ENCODE measurements around the gene COL26A1.

DNA sequence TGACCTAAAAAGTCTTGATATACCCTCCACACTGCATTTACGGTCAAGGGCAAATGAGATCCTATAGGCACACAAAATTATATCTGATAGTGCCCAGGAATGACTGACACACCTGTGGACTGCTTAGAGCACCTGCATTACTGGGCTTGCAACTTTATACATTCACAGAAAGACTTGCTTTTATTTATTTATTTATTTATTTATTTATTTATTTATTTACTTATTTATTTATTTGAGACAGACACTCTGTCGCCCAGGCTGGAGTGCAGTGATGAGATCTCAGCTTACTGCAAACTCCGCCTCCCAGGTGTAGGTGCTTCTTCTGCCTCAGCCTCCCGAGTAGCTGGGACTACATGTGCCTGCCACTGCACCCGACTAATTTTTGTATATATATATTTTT lies 34.5 kb upstream of the COL26A1 start:
- TF ChIP-seq, protein P1, sequence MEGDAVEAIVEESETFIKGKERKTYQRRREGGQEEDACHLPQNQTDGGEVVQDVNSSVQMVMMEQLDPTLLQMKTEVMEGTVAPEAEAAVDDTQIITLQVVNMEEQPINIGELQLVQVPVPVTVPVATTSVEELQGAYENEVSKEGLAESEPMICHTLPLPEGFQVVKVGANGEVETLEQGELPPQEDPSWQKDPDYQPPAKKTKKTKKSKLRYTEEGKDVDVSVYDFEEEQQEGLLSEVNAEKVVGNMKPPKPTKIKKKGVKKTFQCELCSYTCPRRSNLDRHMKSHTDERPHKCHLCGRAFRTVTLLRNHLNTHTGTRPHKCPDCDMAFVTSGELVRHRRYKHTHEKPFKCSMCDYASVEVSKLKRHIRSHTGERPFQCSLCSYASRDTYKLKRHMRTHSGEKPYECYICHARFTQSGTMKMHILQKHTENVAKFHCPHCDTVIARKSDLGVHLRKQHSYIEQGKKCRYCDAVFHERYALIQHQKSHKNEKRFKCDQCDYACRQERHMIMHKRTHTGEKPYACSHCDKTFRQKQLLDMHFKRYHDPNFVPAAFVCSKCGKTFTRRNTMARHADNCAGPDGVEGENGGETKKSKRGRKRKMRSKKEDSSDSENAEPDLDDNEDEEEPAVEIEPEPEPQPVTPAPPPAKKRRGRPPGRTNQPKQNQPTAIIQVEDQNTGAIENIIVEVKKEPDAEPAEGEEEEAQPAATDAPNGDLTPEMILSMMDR (IDR thresholded peaks at IDR 0.05): no peak
- TF ChIP-seq POLR2A (IDR thresholded peaks at IDR 0.05): no peak
- TF ChIP-seq POLR2AphosphoS5 (IDR thresholded peaks at IDR 0.05): no peak
- TF ChIP-seq EP300 (IDR thresholded peaks at IDR 0.05): no peak
